ENCODE results near the gene TMEM101.
"Not testable (repeated sequence)": the region's sequence is repeated elsewhere in the genome, so short reads cannot be mapped to it uniquely, and the experiment has no call there.

Gene TMEM101

GRCh38 chr17:44014437-44015172 lies at the start of gene TMEM101:
Gene TMEM101 (minus strand): TSS chr17:44014963. CDS start chr17:44014952, 11 bp downstream.
- Histone ChIP-seq H3K4me1 (ENCODE audit: control insufficient read depth, insufficient read depth, low read length) (0 out of 2 replicates have a peak, but pooled peaks cover 7% of the 10 kb centered on the region), H3K36me3 (ENCODE audit: control insufficient read depth, insufficient read depth, low read length) (peaks cover 4% of the 10 kb centered on the region; the same call in 1 of the 2 replicates), H3K9me3 (ENCODE audit: control insufficient read depth, insufficient read depth, low read length) (no peaks in the 10 kb centered on the region), H3K27me3 (ENCODE audit: control insufficient read depth, insufficient read depth, low read length) (no peaks in the 10 kb centered on the region), H3K27ac (ENCODE audit: low read depth, low read length) (peak within 1 kb of the TSS; percentile 95), H3K9ac (ENCODE audit: low read depth, low read length) (peak within 1 kb of the TSS; percentile 92), H3K4me3 (ENCODE audit: low read depth, low read length) (peak within 1 kb of the TSS; percentile 95)

- Histone ChIP-seq H3K27me3 (ENCODE audit: control insufficient read depth, insufficient read depth, low read length) (no peaks in the 10 kb centered on the region), H3K4me1 (ENCODE audit: control insufficient read depth, insufficient read depth, low read length) (no peaks in the 10 kb centered on the region), H3K9me3 (ENCODE audit: control insufficient read depth, insufficient read depth, low read length) (no peaks in the 10 kb centered on the region), H3K27ac (ENCODE audit: low read depth, low read length) (no peak overlapping the region), H3K9ac (ENCODE audit: low read depth, low read length) (no peak overlapping the region), H3K4me3 (ENCODE audit: low read depth, low read length) (no peak overlapping the region), H3K36me3 (ENCODE audit: control insufficient read depth, insufficient read depth, low read length) (peaks cover 46% of the 10 kb centered on the region)
These were observed 49.2 kb upstream of the TMEM101 start for GRCh38 chr17:44063704-44064639.

- H3K27ac ChIP-seq (ENCODE audit: low read depth, low read length): no peak overlapping the region
- no peak overlapping the region for H3K4me3 ChIP-seq (ENCODE audit: low read depth, low read length)
- no peak overlapping the region for H3K9ac ChIP-seq (ENCODE audit: low read depth, low read length)
- H3K36me3 ChIP-seq (ENCODE audit: control insufficient read depth, insufficient read depth, low read length): peaks cover 54% of the 10 kb centered on the region
- no peaks in the 10 kb centered on the region for H3K9me3 ChIP-seq (ENCODE audit: control insufficient read depth, insufficient read depth, low read length)
- H3K4me1 ChIP-seq (ENCODE audit: control insufficient read depth, insufficient read depth, low read length): no peaks in the 10 kb centered on the region
- H3K27me3 ChIP-seq (ENCODE audit: control insufficient read depth, insufficient read depth, low read length): no peaks in the 10 kb centered on the region
These were observed 48.1 kb upstream of the TMEM101 start for GRCh38 chr17:44062871-44063270.

- H3K4me3 ChIP-seq (ENCODE audit: low read depth, low read length): no peak overlapping the region
- H3K36me3 ChIP-seq (ENCODE audit: control insufficient read depth, insufficient read depth, low read length): peaks cover 59% of the 10 kb centered on the region
- no peaks in the 10 kb centered on the region for H3K4me1 ChIP-seq (ENCODE audit: control insufficient read depth, insufficient read depth, low read length)
- no peak overlapping the region for H3K9ac ChIP-seq (ENCODE audit: low read depth, low read length)
- H3K27me3 ChIP-seq (ENCODE audit: control insufficient read depth, insufficient read depth, low read length): no peaks in the 10 kb centered on the region
- no peak overlapping the region for H3K27ac ChIP-seq (ENCODE audit: low read depth, low read length)
- H3K9me3 ChIP-seq (ENCODE audit: control insufficient read depth, insufficient read depth, low read length): no peaks in the 10 kb centered on the region
These were observed 46.7 kb upstream of the TMEM101 start for GRCh38 chr17:44061446-44061845.

GRCh38 chr17:44059101-44059892 lies 44.5 kb upstream of the TMEM101 start:
- H3K4me3 ChIP-seq (ENCODE audit: low read depth, low read length): no peak overlapping the region
- no peak overlapping the region for H3K9ac ChIP-seq (ENCODE audit: low read depth, low read length)
- H3K4me1 ChIP-seq (ENCODE audit: control insufficient read depth, insufficient read depth, low read length): no peaks in the 10 kb centered on the region
- no peak overlapping the region for H3K27ac ChIP-seq (ENCODE audit: low read depth, low read length)
- no peaks in the 10 kb centered on the region for H3K27me3 ChIP-seq (ENCODE audit: control insufficient read depth, insufficient read depth, low read length)
- H3K36me3 ChIP-seq (ENCODE audit: control insufficient read depth, insufficient read depth, low read length): peaks cover 78% of the 10 kb centered on the region
- no peaks in the 10 kb centered on the region for H3K9me3 ChIP-seq (ENCODE audit: control insufficient read depth, insufficient read depth, low read length)

- H3K27me3 ChIP-seq (ENCODE audit: control insufficient read depth, insufficient read depth, low read length): no peaks in the 10 kb centered on the region
- H3K4me1 ChIP-seq (ENCODE audit: control insufficient read depth, insufficient read depth, low read length): no peaks in the 10 kb centered on the region
- H3K4me3 ChIP-seq (ENCODE audit: low read depth, low read length): no peak overlapping the region
- no peak overlapping the region for H3K27ac ChIP-seq (ENCODE audit: low read depth, low read length)
- no peak overlapping the region for H3K9ac ChIP-seq (ENCODE audit: low read depth, low read length)
- peaks cover 84% of the 10 kb centered on the region for H3K36me3 ChIP-seq (ENCODE audit: control insufficient read depth, insufficient read depth, low read length)
- H3K9me3 ChIP-seq (ENCODE audit: control insufficient read depth, insufficient read depth, low read length): no peaks in the 10 kb centered on the region
These were observed 38.5 kb upstream of the TMEM101 start for GRCh38 chr17:44053125-44053872.

GRCh38 chr17:44049294-44050060 lies 34.7 kb upstream of the TMEM101 start:
- Histone ChIP-seq H3K36me3 (ENCODE audit: control insufficient read depth, insufficient read depth, low read length) (peaks cover 74% of the 10 kb centered on the region), H3K27me3 (ENCODE audit: control insufficient read depth, insufficient read depth, low read length) (no peaks in the 10 kb centered on the region), H3K4me3 (ENCODE audit: low read depth, low read length) (no peak overlapping the region), H3K9ac (ENCODE audit: low read depth, low read length) (no peak overlapping the region), H3K4me1 (ENCODE audit: control insufficient read depth, insufficient read depth, low read length) (peaks cover 3% of the 10 kb centered on the region; the same call in 1 of the 2 replicates), H3K9me3 (ENCODE audit: control insufficient read depth, insufficient read depth, low read length) (no peaks in the 10 kb centered on the region), H3K27ac (ENCODE audit: low read depth, low read length) (no peak overlapping the region)

GRCh38 chr17:44046893-44047292 lies 32.1 kb upstream of the TMEM101 start:
- H3K9ac ChIP-seq (ENCODE audit: low read depth, low read length); H3K4me1 ChIP-seq (ENCODE audit: control insufficient read depth, insufficient read depth, low read length); H3K27ac ChIP-seq (ENCODE audit: low read depth, low read length); H3K27me3 ChIP-seq (ENCODE audit: control insufficient read depth, insufficient read depth, low read length); H3K9me3 ChIP-seq (ENCODE audit: control insufficient read depth, insufficient read depth, low read length); H3K4me3 ChIP-seq (ENCODE audit: low read depth, low read length): not testable (repeated sequence)
- H3K36me3 ChIP-seq (ENCODE audit: control insufficient read depth, insufficient read depth, low read length): peaks cover 56% of the 10 kb centered on the region

GRCh38 chr17:44045486-44045885 lies 30.7 kb upstream of the TMEM101 start:
- Histone ChIP-seq H3K27me3 (ENCODE audit: control insufficient read depth, insufficient read depth, low read length) (no peaks in the 10 kb centered on the region), H3K9ac (ENCODE audit: low read depth, low read length) (no peak overlapping the region), H3K9me3 (ENCODE audit: control insufficient read depth, insufficient read depth, low read length) (no peaks in the 10 kb centered on the region), H3K27ac (ENCODE audit: low read depth, low read length) (no peak overlapping the region), H3K4me1 (ENCODE audit: control insufficient read depth, insufficient read depth, low read length) (peaks cover 5% of the 10 kb centered on the region; the same call in 1 of the 2 replicates), H3K36me3 (ENCODE audit: control insufficient read depth, insufficient read depth, low read length) (peaks cover 42% of the 10 kb centered on the region), H3K4me3 (ENCODE audit: low read depth, low read length) (no peak overlapping the region)
